NB4 (cell line): Measurements from ENCODE around the gene SULF2.

ENCODE experiments used
- DNase-seq: peaks from one replicate; pipeline ENCODE4 v3.0.0; 2010; ENCODE audit warnings: low read depth
- H3K4me3 ChIP-seq: one replicate; pipeline ENCODE4 v1.5.1; 2011; ENCODE audit warnings: mild to moderate bottlenecking, low read depth, low read length, moderate library complexity
- CTCF ChIP-seq: IDR thresholded peaks from one replicate; pipeline ENCODE4 v1.5.1; 2012; ENCODE audit warnings: low read depth, low read length
- MYC ChIP-seq: IDR thresholded peaks from 2 replicates; pipeline ENCODE4 v1.6.1; 2011; ENCODE audit warnings: low read depth, low read length
- POLR2A ChIP-seq: IDR thresholded peaks from 2 replicates; pipeline ENCODE4 v1.6.1; 2011; ENCODE audit warnings: mild to moderate bottlenecking; ENCODE audit not compliant: insufficient read length; ENCODE audit errors: extremely low read depth
- TF ChIP-seq, protein P1 (sequence below): IDR thresholded peaks from 2 replicates; pipeline ENCODE4 v1.6.1; 2011; ENCODE audit warnings: low read depth, low read length

The SULF2 gene

DNA sequence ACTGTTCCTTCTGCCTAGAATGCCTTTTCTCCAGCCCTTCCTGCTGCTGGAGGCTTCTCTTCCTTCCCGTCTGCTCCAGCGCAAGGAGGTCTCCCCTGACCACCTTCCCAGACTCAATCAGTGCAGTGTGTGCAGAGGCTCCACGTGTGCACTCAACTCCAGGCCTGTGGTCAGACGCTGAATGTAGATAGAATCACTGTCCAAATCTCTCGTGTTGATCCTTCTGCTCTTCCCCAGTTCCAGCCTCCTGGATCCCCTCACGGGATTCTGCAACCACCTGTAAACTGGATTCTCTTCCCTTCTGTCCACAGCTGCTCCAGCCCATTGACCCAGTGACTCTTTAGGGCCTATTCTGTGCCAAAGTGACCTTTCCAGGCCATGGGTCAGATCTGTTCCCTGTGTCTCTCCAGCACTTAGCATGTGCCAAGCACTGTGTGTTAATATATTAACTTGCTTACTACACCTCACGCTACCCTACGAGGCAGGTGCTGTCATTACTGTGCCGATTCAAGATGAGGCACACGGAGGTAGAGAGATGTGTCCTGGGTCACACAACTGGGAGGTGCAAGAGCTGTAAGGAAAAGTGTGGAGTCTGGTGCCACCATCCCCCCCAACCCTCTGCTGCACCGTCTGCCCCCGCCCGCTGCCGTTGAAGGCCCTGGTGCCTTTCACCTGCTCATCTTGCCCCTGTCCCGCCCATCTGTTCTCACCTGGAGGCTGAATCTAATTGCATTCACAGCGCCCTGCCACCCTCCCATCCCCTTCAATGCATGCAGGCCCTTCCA, 112.2 kb downstream of the SULF2 start:
- TF ChIP-seq POLR2A, result no peak
- TF ChIP-seq MYC, result no peak
- TF ChIP-seq, protein P1, sequence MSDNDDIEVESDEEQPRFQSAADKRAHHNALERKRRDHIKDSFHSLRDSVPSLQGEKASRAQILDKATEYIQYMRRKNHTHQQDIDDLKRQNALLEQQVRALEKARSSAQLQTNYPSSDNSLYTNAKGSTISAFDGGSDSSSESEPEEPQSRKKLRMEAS, result no peak
- no peak for TF ChIP-seq CTCF
- DNase-seq, result no peak
- no peak overlapping the region for H3K4me3 ChIP-seq

DNA sequence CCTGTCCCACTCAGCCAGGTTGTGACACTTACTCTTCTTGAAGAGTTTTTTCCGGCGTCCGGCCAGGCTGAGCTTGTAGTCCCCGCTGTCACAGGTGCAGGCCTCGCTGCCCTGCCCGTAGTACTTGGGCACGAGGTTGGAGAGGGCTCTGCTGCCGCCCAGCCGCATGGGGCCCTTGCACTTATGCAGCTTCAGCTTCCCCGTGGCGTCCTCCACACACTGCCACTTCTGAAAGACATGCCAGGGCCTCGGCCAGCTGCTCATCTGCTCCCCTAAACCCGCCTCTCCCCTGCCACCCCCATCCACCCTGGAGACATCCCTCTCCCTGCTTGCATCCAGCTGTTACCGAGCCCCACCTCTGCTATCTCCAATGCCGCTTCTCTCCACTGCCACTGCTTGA, 113.1 kb downstream of the SULF2 start:
- H3K4me3 ChIP-seq, result no peak overlapping the region

GRCh38 chr20:47670913-47671312, 114.4 kb downstream of the SULF2 start:
- no peak overlapping the region for H3K4me3 ChIP-seq
- DNase-seq, result no peak
- no peak for TF ChIP-seq MYC

More for the DNA sequence above, 113.1 kb downstream of the SULF2 start:
- TF ChIP-seq CTCF (no peak), MYC (no peak), POLR2A (no peak)
- TF ChIP-seq, protein P1, result no peak
- DNase-seq, result no peak

DNA sequence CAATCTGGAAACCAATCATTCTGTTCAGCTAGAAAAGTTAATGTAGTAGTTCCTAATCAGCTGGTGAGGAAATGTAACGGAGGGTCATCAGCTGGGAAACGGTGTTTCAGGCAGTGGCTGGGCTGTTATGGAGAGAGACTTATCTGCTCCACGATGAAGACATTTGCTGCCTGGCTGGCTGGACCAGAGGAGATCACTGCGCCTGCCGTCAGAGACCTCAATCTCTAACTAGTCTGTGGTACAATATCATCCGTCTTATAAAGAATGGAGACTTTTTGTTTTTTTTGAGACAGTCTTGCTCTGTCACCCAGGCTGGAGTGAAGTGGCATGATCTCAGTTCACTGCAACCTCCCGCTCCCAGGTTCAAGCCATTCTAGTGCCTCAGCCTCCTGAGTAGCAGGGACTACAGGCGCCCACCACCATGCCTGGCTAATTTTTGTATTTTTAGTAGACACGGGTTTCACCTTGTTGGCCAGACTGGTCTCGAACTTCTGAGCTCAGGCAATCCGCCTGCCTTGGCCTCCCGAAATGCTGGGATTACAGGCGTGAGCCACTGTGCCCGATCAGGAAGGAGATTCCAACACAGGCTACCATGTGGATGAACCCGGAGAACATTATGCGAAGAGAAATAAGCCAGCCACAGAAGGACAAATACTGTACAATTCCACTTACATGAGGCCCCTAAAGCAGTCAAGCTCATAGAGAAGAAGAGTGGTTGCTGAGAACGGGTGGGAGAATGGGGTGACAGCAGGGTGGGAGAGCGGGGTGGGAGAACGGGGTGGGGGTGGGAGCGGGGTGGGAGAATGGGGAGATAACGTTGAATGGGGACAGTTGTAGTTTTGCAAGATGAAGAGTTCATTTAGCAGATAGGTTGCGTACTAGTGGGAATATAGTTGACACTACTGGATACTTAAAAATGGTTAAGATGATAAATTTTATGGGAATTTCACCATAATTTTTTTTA, 115.1 kb downstream of the SULF2 start:
- H3K4me3 ChIP-seq, result no peak overlapping the region
- DNase-seq, result no peak
- TF ChIP-seq, protein P1, result no peak
- TF ChIP-seq MYC (no peak), POLR2A (no peak), CTCF (no peak)

DNA sequence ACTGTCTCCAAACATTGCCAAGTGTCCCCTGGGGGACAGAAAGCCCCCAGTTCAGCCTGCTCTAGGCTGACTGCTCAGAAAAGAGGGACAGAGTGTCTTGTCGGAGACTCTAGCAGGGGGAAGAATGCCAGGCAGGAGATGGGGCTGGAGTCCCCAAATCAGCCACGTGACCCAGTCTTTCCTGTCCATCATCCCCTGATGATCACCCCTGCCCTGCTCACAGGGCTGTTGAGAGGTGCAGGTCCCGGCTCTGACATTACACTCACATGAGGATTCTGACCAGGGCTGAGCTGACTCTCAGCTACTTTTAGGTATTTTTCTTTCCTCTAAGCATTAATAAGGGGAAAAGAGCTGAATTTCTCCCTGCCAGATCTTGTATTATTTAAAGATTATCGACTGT, 115.8 kb downstream of the SULF2 start:
- TF ChIP-seq CTCF (no peak), MYC (no peak), POLR2A (no peak)
- TF ChIP-seq, protein P1, result no peak
- H3K4me3 ChIP-seq, result no peak overlapping the region
- DNase-seq, result no peak

- DNase-seq, result no peak
- TF ChIP-seq, protein P1, result no peak
- TF ChIP-seq CTCF (no peak), MYC (no peak), POLR2A (no peak)
- no peak overlapping the region for H3K4me3 ChIP-seq
Observed at GRCh38 chr20:47669152-47669425, 116.2 kb downstream of the SULF2 start.
